ENCODE measurements around the gene USP9X. TPM values are rescaled to one million over a fixed set of nuclear protein-coding genes. Genes with fewer than 3 reads are reported as not detected.

USP9X gene
- polyA plus RNA-seq, 1 of the 3 experiments (the other 2 are of a cell fraction), result 13.2 TPM

DNA sequence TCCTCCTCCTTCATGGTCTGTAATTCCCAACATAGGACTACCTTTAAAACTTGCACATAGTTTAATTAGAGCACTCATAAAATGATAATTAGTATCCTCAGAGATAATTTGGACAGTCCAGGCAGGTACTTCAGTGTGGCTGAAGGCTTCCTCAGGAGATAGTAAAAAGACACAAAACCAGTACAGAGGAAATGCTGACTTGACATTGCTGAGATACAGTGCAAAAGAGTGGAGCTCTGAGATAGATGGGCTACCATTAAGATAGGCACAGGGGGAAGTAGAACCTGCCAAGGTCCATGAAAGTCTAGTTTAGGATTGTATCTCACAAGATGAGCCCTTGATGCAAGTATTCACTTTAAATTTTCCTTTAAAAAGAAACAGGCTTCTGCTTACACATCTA, 91.0 kb downstream of the USP9X start:
- Histone ChIP-seq H3K79me2 (ENCODE audit: insufficient read depth) (peaks cover 33% of the 10 kb centered on the region), H3F3A (replicated peaks; ENCODE audit: insufficient read depth) (peaks cover 12% of the 10 kb centered on the region), H3K27ac (ENCODE audit: low read depth in 2 of 2, low read length in 1 of 2) (no peak overlapping the region), H3K4me1 (ENCODE audit: control insufficient read depth in 1 of 2, insufficient read depth in 2 of 2, low read depth in 1 of 2, low read length in 1 of 2) (no peaks in the 10 kb centered on the region; a peak in 1 of 4 replicates), H3K36me3 (replicated peaks in 1 of 2; ENCODE audit: control insufficient read depth in 1 of 2, insufficient read depth in 2 of 2, low read length in 1 of 2) (peaks cover 35 to 46% of the 10 kb centered on the region in 2 experiments), H3K27me3 (ENCODE audit: insufficient read depth) (no peaks in the 10 kb centered on the region), H3K4me2 (no peak overlapping the region), H3K9me2 (no peaks in the 10 kb centered on the region), H3K9ac (no peak overlapping the region), H2AFZ (ENCODE audit: low read depth) (no peak overlapping the region), H3K9me3 (no peaks in the 10 kb centered on the region), H3K4me3 (ENCODE audit: low read depth in 2 of 2, low read length in 1 of 2) (no peak overlapping the region), H4K20me1 (ENCODE audit: insufficient read depth) (peaks cover 39% of the 10 kb centered on the region)
- DNase-seq, result no peak
- TF ChIP-seq FOSL2 (IDR thresholded peaks at IDR 0.05; ENCODE audit: borderline replicate concordance, low read depth), result no peak
- TF ChIP-seq REST (IDR thresholded peaks at IDR 0.05; ENCODE audit: low read depth, low read length), result no peak
- no peak for TF ChIP-seq TCF12 (IDR thresholded peaks at IDR 0.05)
- no peak for TF ChIP-seq SMC3 (IDR thresholded peaks at IDR 0.05; ENCODE audit: low read depth, low read length)
- TF ChIP-seq, protein P1, sequence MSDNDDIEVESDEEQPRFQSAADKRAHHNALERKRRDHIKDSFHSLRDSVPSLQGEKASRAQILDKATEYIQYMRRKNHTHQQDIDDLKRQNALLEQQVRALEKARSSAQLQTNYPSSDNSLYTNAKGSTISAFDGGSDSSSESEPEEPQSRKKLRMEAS (IDR thresholded peaks at IDR 0.05; ENCODE audit: low read depth), result no peak
- no peak for TF ChIP-seq ELF1 (IDR thresholded peaks at IDR 0.05)
- no peak for TF ChIP-seq GATA2 (CRISPR knock-in tag; IDR thresholded peaks at IDR 0.05)
- TF ChIP-seq RFX5 (IDR thresholded peaks at IDR 0.05; ENCODE audit: low read length), result no peak
- TF ChIP-seq, protein P2, sequence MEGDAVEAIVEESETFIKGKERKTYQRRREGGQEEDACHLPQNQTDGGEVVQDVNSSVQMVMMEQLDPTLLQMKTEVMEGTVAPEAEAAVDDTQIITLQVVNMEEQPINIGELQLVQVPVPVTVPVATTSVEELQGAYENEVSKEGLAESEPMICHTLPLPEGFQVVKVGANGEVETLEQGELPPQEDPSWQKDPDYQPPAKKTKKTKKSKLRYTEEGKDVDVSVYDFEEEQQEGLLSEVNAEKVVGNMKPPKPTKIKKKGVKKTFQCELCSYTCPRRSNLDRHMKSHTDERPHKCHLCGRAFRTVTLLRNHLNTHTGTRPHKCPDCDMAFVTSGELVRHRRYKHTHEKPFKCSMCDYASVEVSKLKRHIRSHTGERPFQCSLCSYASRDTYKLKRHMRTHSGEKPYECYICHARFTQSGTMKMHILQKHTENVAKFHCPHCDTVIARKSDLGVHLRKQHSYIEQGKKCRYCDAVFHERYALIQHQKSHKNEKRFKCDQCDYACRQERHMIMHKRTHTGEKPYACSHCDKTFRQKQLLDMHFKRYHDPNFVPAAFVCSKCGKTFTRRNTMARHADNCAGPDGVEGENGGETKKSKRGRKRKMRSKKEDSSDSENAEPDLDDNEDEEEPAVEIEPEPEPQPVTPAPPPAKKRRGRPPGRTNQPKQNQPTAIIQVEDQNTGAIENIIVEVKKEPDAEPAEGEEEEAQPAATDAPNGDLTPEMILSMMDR (IDR thresholded peaks at IDR 0.05), result no peak
- no peak for TF ChIP-seq MXI1 (IDR thresholded peaks at IDR 0.05; ENCODE audit: low read depth, low read length)
- TF ChIP-seq USF1 (IDR thresholded peaks at IDR 0.05; ENCODE audit: borderline replicate concordance, low read depth), result no peak
- TF ChIP-seq RAD21 (IDR thresholded peaks at IDR 0.05; ENCODE audit: low read length), result no peak
- TF ChIP-seq FOXJ3 (CRISPR knock-in tag; IDR thresholded peaks at IDR 0.05), result no peak
- TF ChIP-seq NRF1 (IDR thresholded peaks at IDR 0.05; ENCODE audit: low read depth, low read length), result no peak
- TF ChIP-seq POLR2AphosphoS5 (IDR thresholded peaks at IDR 0.05; ENCODE audit: low read depth, low read length), result no peak
- ChIA-PET CTCF (no interaction called here), POLR2A (no interaction called here)

Measured in SK-N-SH (cell line).